ENCODE data around the gene FHIT. TPM values are rescaled to one million over a fixed set of nuclear protein-coding genes. Genes with fewer than 3 reads are reported as not detected.

The FHIT gene
- total and polyA plus RNA-seq, 2 of the 4 experiments (the other 2 are of a cell fraction) = 0.07 TPM; not detected in 1

DNA sequence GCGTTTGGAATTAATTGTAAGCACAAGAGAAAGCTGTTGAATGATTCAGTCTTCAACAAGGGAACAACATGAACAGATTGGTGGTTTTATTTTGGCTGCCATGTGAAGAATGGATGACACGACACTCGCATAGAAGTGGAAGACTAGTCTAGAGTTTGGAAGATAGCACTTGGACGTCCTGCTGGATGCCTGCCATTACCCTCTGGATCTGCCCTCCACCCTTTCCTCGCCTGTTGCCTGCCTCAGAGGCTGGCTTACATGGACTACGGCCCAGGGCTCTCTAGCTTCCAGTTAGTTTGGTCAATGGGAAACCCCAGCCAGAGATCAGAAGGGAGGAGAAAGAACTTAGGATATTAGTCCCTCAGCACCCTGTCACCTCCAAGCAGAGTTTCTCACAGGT lies 493.5 kb downstream of the FHIT start:
- in situ Hi-C loops (cut with MboI; ENCODE audit: low sequenced_read_pairs) = no loop called here

More for the DNA sequence above, 493.5 kb downstream of the FHIT start:
- H3K9me1 ChIP-seq (ENCODE audit: insufficient read depth, low read length) = no peaks in the 10 kb centered on the region
- no peak overlapping the region for H2BK5ac ChIP-seq (ENCODE audit: low read depth, low read length, poor library complexity, severe bottlenecking)
- H3K79me1 ChIP-seq (ENCODE audit: low read depth in 1 of 2, low read length in 2 of 2) = no peaks in the 10 kb centered on the region
- H3K56ac ChIP-seq (ENCODE audit: extremely low read depth, insufficient read depth, low read length) = no peak overlapping the region
- no peak for DNase-seq
- no peak overlapping the region for H2AK9ac ChIP-seq (replicated peaks; ENCODE audit: low read depth, low read length, poor library complexity)
- no peak for TF ChIP-seq CEBPB (IDR thresholded peaks at IDR 0.05; ENCODE audit: low read depth, low read length)
- TF ChIP-seq SMC3 (IDR thresholded peaks at IDR 0.05; ENCODE audit: low read depth, low read length) = no peak
- no peak for TF ChIP-seq MAZ (IDR thresholded peaks at IDR 0.05; ENCODE audit: borderline replicate concordance, low read depth, low read length)
- no peak for TF ChIP-seq CTCF (conservative IDR thresholded peaks at IDR 0.05; ENCODE audit: low read depth, low read length)
- TF ChIP-seq, protein P1, sequence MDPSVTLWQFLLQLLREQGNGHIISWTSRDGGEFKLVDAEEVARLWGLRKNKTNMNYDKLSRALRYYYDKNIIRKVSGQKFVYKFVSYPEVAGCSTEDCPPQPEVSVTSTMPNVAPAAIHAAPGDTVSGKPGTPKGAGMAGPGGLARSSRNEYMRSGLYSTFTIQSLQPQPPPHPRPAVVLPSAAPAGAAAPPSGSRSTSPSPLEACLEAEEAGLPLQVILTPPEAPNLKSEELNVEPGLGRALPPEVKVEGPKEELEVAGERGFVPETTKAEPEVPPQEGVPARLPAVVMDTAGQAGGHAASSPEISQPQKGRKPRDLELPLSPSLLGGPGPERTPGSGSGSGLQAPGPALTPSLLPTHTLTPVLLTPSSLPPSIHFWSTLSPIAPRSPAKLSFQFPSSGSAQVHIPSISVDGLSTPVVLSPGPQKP (IDR thresholded peaks at IDR 0.05; ENCODE audit: borderline replicate concordance, low read depth, low read length) = no peak
- no peak for TF ChIP-seq BHLHE40 (IDR thresholded peaks at IDR 0.05; ENCODE audit: low read depth, low read length)
- no peak for TF ChIP-seq POLR2A (IDR thresholded peaks at IDR 0.05; ENCODE audit: low read depth, low read length)
- no peak for TF ChIP-seq MXI1 (IDR thresholded peaks at IDR 0.05; ENCODE audit: borderline replicate concordance, low read depth, low read length)
- no peak for TF ChIP-seq RAD21 (IDR thresholded peaks at IDR 0.05; ENCODE audit: low read length)
- TF ChIP-seq, protein P2, sequence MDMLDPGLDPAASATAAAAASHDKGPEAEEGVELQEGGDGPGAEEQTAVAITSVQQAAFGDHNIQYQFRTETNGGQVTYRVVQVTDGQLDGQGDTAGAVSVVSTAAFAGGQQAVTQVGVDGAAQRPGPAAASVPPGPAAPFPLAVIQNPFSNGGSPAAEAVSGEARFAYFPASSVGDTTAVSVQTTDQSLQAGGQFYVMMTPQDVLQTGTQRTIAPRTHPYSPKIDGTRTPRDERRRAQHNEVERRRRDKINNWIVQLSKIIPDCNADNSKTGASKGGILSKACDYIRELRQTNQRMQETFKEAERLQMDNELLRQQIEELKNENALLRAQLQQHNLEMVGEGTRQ (IDR thresholded peaks at IDR 0.05; ENCODE audit: low read depth, low read length) = no peak
- TF ChIP-seq FOS (IDR thresholded peaks at IDR 0.05; ENCODE audit: low read depth, low read length) = no peak
- no peak for TF ChIP-seq RFX5 (IDR thresholded peaks at IDR 0.05; ENCODE audit: low read depth, low read length)
- no peak for TF ChIP-seq NFE2L2 (IDR thresholded peaks at IDR 0.05; ENCODE audit: low read depth, low read length)
- no peak for TF ChIP-seq MAFK (IDR thresholded peaks at IDR 0.05; ENCODE audit: low read depth, low read length)
- no peak for TF ChIP-seq RCOR1 (IDR thresholded peaks at IDR 0.05; ENCODE audit: insufficient replicate concordance, low read length)
- H3K4ac ChIP-seq (ENCODE audit: low read depth, low read length) = no peak overlapping the region
- ChIA-PET CTCF (no interaction called here), POLR2A (ENCODE audit: unreplicated experiment) (no interaction called here)
- no peak overlapping the region for H2BK15ac ChIP-seq (ENCODE audit: low read depth, low read length)
- no peak overlapping the region for H3K23ac ChIP-seq (ENCODE audit: low read depth, low read length)
- no peak overlapping the region for H2AFZ ChIP-seq (replicated peaks; ENCODE audit: low read length, poor library complexity)
- no peak overlapping the region for H3K27ac ChIP-seq (ENCODE audit: insufficient read depth, low read length)
- no peak overlapping the region for H4K8ac ChIP-seq (ENCODE audit: low read depth in 2 of 2, low read length in 2 of 2)
- H2AK5ac ChIP-seq (ENCODE audit: low read depth, low read length) = no peak overlapping the region
- no peak overlapping the region for H2BK120ac ChIP-seq (ENCODE audit: low read depth, low read length)
- peaks cover 2% of the 10 kb centered on the region; the same call in 1 of the 2 replicates for H3K9me3 ChIP-seq (ENCODE audit: control insufficient read depth, insufficient read depth, low read length)
- no TSS peak for BruUV-seq (replicated peaks)
- H3K27me3 ChIP-seq (ENCODE audit: control insufficient read depth, insufficient read depth, low read length) = no peaks in the 10 kb centered on the region
- no peaks in the 10 kb centered on the region for H3K36me3 ChIP-seq (ENCODE audit: control insufficient read depth, insufficient read depth, low read length)
- dilution Hi-C loops (cut with HindIII; ENCODE audit: low sequenced_read_pairs, unreplicated experiment) = no loop called here
- H3K14ac ChIP-seq (replicated peaks; ENCODE audit: low read depth, low read length) = no peak overlapping the region
- ATAC-seq (ENCODE audit: low read depth) = no peak
- no peak overlapping the region for H4K91ac ChIP-seq (ENCODE audit: insufficient read depth, low read depth, low read length)
- H3K18ac ChIP-seq (ENCODE audit: low read depth, low read length) = no peak overlapping the region
- H2BK20ac ChIP-seq (ENCODE audit: low read depth, low read length) = no peak overlapping the region
- H3K4me2 ChIP-seq (ENCODE audit: low read depth, low read length) = no peak overlapping the region
- H4K5ac ChIP-seq (ENCODE audit: low read depth, low read length) = no peak overlapping the region
- H3K4me3 ChIP-seq (ENCODE audit: insufficient read depth, low read depth, low read length) = no peak overlapping the region
- WGBS, 2 experiments (ENCODE audit: extremely low coverage in 2 of 2, insufficient read length in 1 of 2) = no CpG with 5 or more reads among the region's 6 CpGs
- no peak overlapping the region for H3K9ac ChIP-seq (ENCODE audit: low read depth, low read length)
- H4K20me1 ChIP-seq (ENCODE audit: insufficient read depth, low read length) = no peaks in the 10 kb centered on the region
- no peaks in the 10 kb centered on the region for H3K4me1 ChIP-seq (ENCODE audit: control insufficient read depth, insufficient read depth, low read length)
- intact Hi-C loops (cut with micrococcal nuclease) = no loop called here
